CD4-positive, alpha-beta memory T cell (primary cell): ENCODE measurements around the gene BCCIP. TPM values are rescaled to one million over a fixed set of nuclear protein-coding genes. Genes with fewer than 3 reads are reported as not detected.

Source experiments
- CTCF ChIA-PET: fragments of 350-600 bp; sonication (Branson Sonifier 250); formaldehyde crosslinking; loops from one replicate; lab custom pipeline; 2021; ENCODE audit warnings: inconsistent platforms; ENCODE audit not compliant: partially characterized antibody; lab: Charles Lee
- POLR2A ChIA-PET: fragments of 350-600 bp; sonication (Branson Sonifier 250); formaldehyde crosslinking; loops from one replicate; lab custom pipeline; 2021; ENCODE audit not compliant: partially characterized antibody; lab: Charles Lee
- DNase-seq, 5 donors: peaks; one replicate each; pipeline versions ENCODE4 v3.0.0 to v3.0.0-alpha.2; 2020 to 2022; ENCODE audit warnings: mixed read lengths in 1 of 5
- H3K27ac ChIP-seq: one replicate; pipeline ENCODE4 v1.7.0; 2013; ENCODE audit warnings: low read depth, low read length
- H3K27me3 ChIP-seq: 2 replicates; pipeline ENCODE4 v1.7.0; 2013; ENCODE audit warnings: mild to moderate bottlenecking, low read length, moderate library complexity; ENCODE audit not compliant: insufficient read depth
- H3K36me3 ChIP-seq: 2 replicates; pipeline ENCODE4 v1.7.0; 2013; ENCODE audit warnings: mild to moderate bottlenecking, low read length, moderate library complexity; ENCODE audit not compliant: insufficient read depth
- H3K4me1 ChIP-seq: 2 replicates; pipeline ENCODE4 v1.7.0; 2013; ENCODE audit warnings: mild to moderate bottlenecking, low read length, moderate library complexity; ENCODE audit not compliant: insufficient read depth
- H3K4me3 ChIP-seq, 2 donors: one replicate each; pipeline ENCODE4 v1.7.0; 2013; ENCODE audit warnings: low read length in 2 of 2, mild to moderate bottlenecking in 1 of 2
- H3K9me3 ChIP-seq, 2 donors: one replicate each; pipeline ENCODE4 v1.7.0; 2013; ENCODE audit warnings: low read length in 2 of 2, control low read depth in 1 of 2; ENCODE audit not compliant: control insufficient read depth in 1 of 2
- H3K27ac Mint-ChIP-seq, 7 donors: one replicate each; pipeline ENCODE4 v1.8.0; 2020 to 2021; ENCODE audit warnings: mixed read lengths in 7 of 7, mild to moderate bottlenecking in 6 of 7, inconsistent platforms in 3 of 7, moderate library complexity in 3 of 7
- H3K27me3 Mint-ChIP-seq, 2 donors: one replicate each; pipeline ENCODE4 v1.8.0; 2020 to 2021; ENCODE audit warnings: mixed read lengths in 2 of 2
- H3K36me3 Mint-ChIP-seq, 2 donors: one replicate each; pipeline ENCODE4 v1.8.0; 2020 to 2021; ENCODE audit warnings: mixed read lengths in 2 of 2, inconsistent platforms in 1 of 2, mild to moderate bottlenecking in 1 of 2
- H3K4me1 Mint-ChIP-seq, 4 donors: one replicate each; pipeline ENCODE4 v1.8.0; 2020 to 2021; ENCODE audit warnings: mixed read lengths in 4 of 4, mild to moderate bottlenecking in 1 of 4
- H3K4me3 Mint-ChIP-seq, 8 donors: one replicate each; pipeline ENCODE4 v1.8.0; 2020 to 2021; ENCODE audit warnings: mixed read lengths in 8 of 8, mild to moderate bottlenecking in 7 of 8, moderate library complexity in 6 of 8, inconsistent platforms in 3 of 8
- H3K9me3 Mint-ChIP-seq, 8 donors: one replicate each; pipeline ENCODE4 v1.8.0; 2020 to 2021; ENCODE audit warnings: mixed read lengths in 8 of 8, mild to moderate bottlenecking in 5 of 8, inconsistent platforms in 3 of 8, moderate library complexity in 1 of 8
- intact Hi-C: fragments of 100-400 bp; cut with micrococcal nuclease; formaldehyde crosslinking; loops from one replicate; pipeline ENCODE4 v1.15.1; 2023
- polyA plus RNA-seq, 2 donors: library from polyadenylated mRNA; unstranded; fragments of 300-500 nt; fragmentation: Illumina TruSeq; gene quantifications; one replicate each; pipeline ENCODE4 v1.2.3, GENCODE V29; 2021
- total RNA-seq, 2 experiments: library from RNA; stranded (reverse); gene quantifications; one replicate each; pipeline ENCODE4 v1.2.3, GENCODE V29; 2021

BCCIP gene
- total and polyA plus RNA-seq, 4 experiments from 2014 or later: 35.4 to 108 (median 60.6) TPM

DNA sequence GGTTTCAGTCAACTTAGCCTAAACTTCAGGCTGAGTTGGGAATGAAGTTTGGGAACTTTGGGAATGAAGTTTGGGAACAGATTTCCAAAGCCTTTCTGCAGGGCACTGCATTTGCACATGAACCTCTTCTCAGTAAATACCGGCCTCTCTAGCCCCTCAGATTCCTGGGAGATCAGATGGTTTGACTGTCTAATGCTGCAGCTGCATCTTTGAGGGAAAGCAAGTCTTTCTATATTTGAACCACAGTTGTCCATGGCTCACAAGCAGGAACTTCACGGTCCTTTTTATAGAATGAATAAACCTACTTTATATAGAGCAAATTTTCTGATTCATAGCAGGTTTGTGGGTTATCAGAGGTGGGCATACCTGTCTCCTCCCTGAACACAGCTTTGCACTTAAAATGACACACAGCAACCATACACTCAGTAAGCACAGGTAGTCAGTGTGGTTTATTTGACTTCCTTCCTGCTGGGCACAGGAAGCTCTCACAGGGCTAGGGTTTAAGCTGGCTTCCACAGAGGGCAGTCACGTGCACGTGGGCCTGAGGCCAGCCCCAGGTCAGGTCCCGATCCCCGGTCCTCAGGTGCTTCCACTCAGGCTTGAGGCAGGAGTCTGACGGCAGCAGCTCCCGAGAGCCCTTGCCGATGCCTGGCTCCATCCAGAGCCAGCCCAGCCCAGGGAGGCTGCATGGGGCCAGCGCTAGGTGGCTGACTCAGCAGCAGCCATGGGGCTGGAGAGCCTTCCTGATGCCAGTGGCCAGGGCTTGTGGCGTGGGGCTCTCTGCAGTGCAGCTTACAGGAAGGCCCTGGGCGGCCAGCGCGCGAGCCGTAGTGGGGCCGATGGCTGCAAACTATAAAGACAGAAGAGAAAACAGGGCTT, 35.0 kb upstream of the BCCIP start:
- peaks cover 27 to 35% of the 10 kb centered on the region in 2 donors for H3K36me3 Mint-ChIP-seq
- H3K9me3 Mint-ChIP-seq: no peaks in the 10 kb centered on the region
- peak in 1 of 5 donors; percentile 2 for DNase-seq

DNA sequence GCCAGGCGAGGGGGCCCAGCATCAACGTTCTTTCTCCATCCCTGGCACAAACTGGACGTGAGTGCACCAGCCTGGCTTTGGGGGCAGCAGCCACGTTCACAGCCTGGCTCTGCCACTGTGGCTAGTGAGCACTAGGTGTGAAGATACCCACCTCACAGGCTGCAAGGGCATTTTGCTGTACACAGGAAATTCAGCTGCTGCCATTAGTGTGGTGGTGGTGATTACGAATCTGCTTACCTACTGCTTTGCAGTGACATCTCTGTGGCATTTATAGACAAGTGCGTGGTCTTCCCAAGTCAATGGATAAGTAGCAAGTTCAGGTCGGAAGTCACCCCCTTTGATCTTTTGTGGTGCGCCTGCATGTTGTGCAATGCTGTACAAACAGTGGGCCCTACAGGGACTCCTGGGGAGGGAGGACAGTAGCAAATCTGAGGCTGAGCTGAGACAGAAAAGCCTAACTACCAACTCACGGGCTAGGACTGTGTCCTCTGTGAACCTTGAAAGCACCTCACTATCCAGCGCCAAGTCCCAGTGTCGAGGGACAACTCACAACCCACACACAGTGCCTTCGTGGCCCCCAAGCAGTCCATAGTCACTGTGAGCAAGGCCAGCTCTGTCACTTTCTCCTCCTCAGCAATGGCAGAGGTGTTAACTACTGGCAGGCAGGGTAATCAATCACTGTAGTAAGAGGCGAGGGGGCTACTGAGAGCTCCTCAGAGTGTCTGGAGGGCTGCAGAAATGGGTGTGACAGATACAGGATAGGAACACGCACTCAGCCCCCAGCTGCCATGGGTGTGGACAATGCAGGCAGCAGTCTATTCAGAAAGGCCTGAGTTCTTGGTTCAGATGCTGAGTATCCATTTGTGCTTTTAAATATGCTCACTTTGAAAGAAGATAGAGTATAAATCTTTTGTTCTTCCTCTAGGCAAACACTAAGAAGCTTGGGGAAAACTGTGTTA, 30.7 kb upstream of the BCCIP start:
- Mint-ChIP-seq H3K27ac (peak overlapping the region in 5 of 7 donors; percentile 12 to 77 (median 18)), H3K36me3 (peaks cover 34 to 61% of the 10 kb centered on the region in 2 donors), H3K27me3 (no peaks in the 10 kb centered on the region), H3K9me3 (no peaks in the 10 kb centered on the region), H3K4me1 (peaks cover 11 to 26% (median 19%) of the 10 kb centered on the region in 4 donors), H3K4me3 (peak overlapping the region in 1 of 8 donors; percentile 42)
- Histone ChIP-seq H3K36me3 (peaks cover 24% of the 10 kb centered on the region), H3K27me3 (no peaks in the 10 kb centered on the region), H3K4me3 (no peak overlapping the region), H3K9me3 (no peaks in the 10 kb centered on the region), H3K27ac (no peak overlapping the region), H3K4me1 (peaks cover 16% of the 10 kb centered on the region)
- intact Hi-C loops: no loop called here
- CTCF ChIA-PET: no interaction called here
- POLR2A ChIA-PET: no interaction called here
- DNase-seq: no peak

More for the DNA sequence above, 35.0 kb upstream of the BCCIP start:
- Histone ChIP-seq H3K4me1 (peaks cover 17% of the 10 kb centered on the region), H3K27ac (no peak overlapping the region), H3K9me3 (no peaks in the 10 kb centered on the region), H3K4me3 (no peak overlapping the region), H3K27me3 (no peaks in the 10 kb centered on the region), H3K36me3 (peaks cover 10% of the 10 kb centered on the region)
- POLR2A ChIA-PET: interaction anchor here (1.1 kb wide), 1 partner anchor 35 kb away, joined by 3 read pairs; the partner anchor contains the start of genes BCCIP and UROS
- Mint-ChIP-seq H3K4me1 (peaks cover 14 to 36% (median 24%) of the 10 kb centered on the region in 4 donors), H3K27me3 (no peaks in the 10 kb centered on the region), H3K27ac (peak overlapping the region; percentile 70 to 86 (median 77)), H3K4me3 (peak overlapping the region in 3 of 8 donors; percentile 8 to 53 (median 24))
- CTCF ChIA-PET: no interaction called here
- intact Hi-C loops: no loop called here

DNA sequence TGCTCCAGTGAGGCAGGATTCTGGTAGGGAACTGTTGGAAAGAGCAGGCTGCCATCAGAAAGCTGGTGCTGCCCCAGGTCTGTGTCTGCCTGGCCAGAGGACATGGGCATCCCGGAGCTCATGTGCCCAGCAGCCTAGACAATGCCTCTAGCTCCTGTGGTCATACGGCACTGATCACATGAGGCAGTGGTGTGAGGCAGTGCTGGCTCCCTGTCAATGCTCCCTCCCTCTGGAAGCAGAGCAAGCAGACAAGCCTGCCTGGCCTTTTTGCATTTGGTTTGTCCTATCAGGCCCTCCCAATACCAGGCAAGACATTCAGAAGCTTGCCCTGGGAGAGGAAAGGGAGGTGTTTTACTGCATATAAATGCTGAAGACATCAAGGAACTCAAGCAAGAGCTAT, 28.2 kb upstream of the BCCIP start:
- Histone ChIP-seq H3K4me1 (no peaks in the 10 kb centered on the region), H3K27me3 (no peaks in the 10 kb centered on the region), H3K9me3 (no peaks in the 10 kb centered on the region), H3K27ac (no peak overlapping the region), H3K4me3 (no peak overlapping the region), H3K36me3 (peaks cover 35% of the 10 kb centered on the region)
- no peak for DNase-seq
- H3K4me3 Mint-ChIP-seq: no peak overlapping the region
- H3K9me3 Mint-ChIP-seq: no peaks in the 10 kb centered on the region
- POLR2A ChIA-PET: no interaction called here
- intact Hi-C loops: no loop called here
- no peaks in the 10 kb centered on the region for H3K27me3 Mint-ChIP-seq
- peaks cover under 1 to 2% (median under 1%) of the 10 kb centered on the region in 4 donors for H3K4me1 Mint-ChIP-seq
- peak overlapping the region in 1 of 7 donors; percentile 32 for H3K27ac Mint-ChIP-seq
- CTCF ChIA-PET: no interaction called here
- peaks cover 34 to 63% of the 10 kb centered on the region in 2 donors for H3K36me3 Mint-ChIP-seq

DNA sequence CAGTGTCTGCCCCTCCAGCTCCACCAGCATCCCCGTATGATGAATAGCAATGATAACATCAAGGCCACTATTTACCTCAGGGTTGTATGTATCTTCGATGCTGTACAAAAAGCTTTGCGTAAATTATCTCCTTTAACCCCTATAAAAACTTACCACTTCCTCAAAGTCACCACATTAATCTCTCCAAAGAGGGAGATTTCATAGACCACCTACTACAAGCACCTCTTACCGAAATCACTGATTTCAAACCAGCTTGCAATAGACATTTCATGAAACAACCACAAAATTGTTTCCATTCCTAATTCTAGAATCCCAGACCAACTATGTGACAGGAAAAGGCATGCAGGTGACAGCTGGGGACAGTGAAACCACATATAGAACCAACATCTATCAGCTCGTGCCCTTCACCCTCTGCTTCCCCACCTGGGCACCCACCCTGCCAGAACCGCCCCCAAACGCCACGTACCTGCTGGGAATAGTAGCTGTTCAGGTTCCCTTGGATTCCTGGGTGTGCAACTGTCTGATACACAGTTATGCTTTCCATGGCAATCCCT, 27.6 kb upstream of the BCCIP start:
- peaks cover 38 to 62% of the 10 kb centered on the region in 2 donors for H3K36me3 Mint-ChIP-seq
- Histone ChIP-seq H3K4me3 (no peak overlapping the region), H3K36me3 (peaks cover 35% of the 10 kb centered on the region), H3K9me3 (no peaks in the 10 kb centered on the region), H3K27me3 (no peaks in the 10 kb centered on the region), H3K27ac (no peak overlapping the region), H3K4me1 (no peaks in the 10 kb centered on the region)
- no peak overlapping the region for H3K4me3 Mint-ChIP-seq
- intact Hi-C loops: no loop called here
- H3K27ac Mint-ChIP-seq: peak overlapping the region in 4 of 7 donors; percentile 1 to 84 (median 46)
- H3K4me1 Mint-ChIP-seq: no peaks in the 10 kb centered on the region
- no peaks in the 10 kb centered on the region for H3K27me3 Mint-ChIP-seq
- H3K9me3 Mint-ChIP-seq: no peaks in the 10 kb centered on the region
- ChIA-PET POLR2A (no interaction called here), CTCF (no interaction called here)
- no peak for DNase-seq

DNA sequence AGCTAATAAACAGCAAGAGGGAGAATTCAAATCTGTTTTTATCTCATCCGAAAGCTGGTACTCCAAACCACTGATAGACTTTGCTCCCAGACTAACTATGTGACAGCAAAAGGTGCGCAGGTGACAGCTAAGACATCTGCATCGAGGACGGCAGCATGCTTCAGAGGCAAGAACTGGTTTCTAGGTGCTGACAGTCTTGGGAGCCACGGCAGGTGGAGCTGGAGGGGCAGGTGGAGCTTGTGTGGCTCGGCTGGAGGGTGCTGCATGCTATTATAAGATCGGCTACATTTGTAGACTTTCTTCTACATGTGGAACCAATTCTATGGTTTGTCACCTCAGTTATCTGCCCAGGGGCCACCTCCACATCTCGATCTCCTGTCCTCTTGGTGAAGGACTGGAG, 25.9 kb upstream of the BCCIP start:
- Mint-ChIP-seq H3K9me3 (no peaks in the 10 kb centered on the region), H3K36me3 (peaks cover 31 to 60% of the 10 kb centered on the region in 2 donors), H3K4me3 (no peak overlapping the region), H3K4me1 (no peaks in the 10 kb centered on the region), H3K27me3 (no peaks in the 10 kb centered on the region), H3K27ac (peak overlapping the region in 2 of 7 donors; percentile 11 to 30)
- ChIA-PET POLR2A (no interaction called here), CTCF (no interaction called here)
- H3K4me1 ChIP-seq: no peaks in the 10 kb centered on the region
- peaks cover 32% of the 10 kb centered on the region for H3K36me3 ChIP-seq
- H3K4me3 ChIP-seq: no peak overlapping the region
- no peaks in the 10 kb centered on the region for H3K27me3 ChIP-seq
- no peak overlapping the region for H3K27ac ChIP-seq
- H3K9me3 ChIP-seq: no peaks in the 10 kb centered on the region
- intact Hi-C loops: no loop called here
- no peak for DNase-seq

DNA sequence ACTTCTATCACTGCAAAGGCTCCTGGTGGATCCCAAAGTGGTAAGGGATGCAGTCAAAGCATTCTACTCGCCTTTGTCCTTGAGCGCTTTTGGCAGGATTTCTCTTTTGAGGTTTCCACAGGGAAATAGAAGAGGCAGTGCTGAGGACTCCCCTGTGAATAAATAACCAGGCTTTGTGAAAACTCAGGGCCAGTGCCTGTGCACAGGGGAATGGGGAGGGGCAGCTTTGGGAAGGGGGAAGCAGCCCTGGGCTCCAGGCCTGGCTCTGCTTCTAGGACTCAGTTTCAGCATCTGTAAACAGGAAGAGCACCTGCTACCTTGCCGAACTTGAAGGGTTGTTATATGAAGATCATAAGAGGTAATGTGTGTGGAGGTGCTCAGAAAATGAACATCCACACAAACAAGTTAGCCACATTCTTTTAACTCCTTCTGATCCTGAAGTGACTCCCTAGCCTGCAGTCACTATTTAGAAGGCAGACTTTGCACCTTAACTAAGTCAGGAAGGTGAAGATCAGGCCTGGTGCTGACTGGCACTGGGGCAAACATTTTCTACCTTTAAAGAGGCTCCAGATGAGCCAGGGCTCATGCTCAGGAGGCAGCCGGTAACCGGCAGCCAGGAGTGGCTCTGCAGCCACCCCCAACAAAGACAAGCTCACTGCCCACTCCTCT, 25.2 kb upstream of the BCCIP start:
- peaks cover 29% of the 10 kb centered on the region for H3K36me3 ChIP-seq
- peaks cover 31 to 58% of the 10 kb centered on the region in 2 donors for H3K36me3 Mint-ChIP-seq
- H3K27ac Mint-ChIP-seq: peak overlapping the region in 2 of 7 donors; percentile 30 to 63

More for the DNA sequence above, 25.2 kb upstream of the BCCIP start:
- H3K4me1 ChIP-seq: no peaks in the 10 kb centered on the region
- POLR2A ChIA-PET: no interaction called here
- Mint-ChIP-seq H3K4me1 (no peaks in the 10 kb centered on the region), H3K27me3 (no peaks in the 10 kb centered on the region), H3K4me3 (no peak overlapping the region), H3K9me3 (no peaks in the 10 kb centered on the region)
- H3K9me3 ChIP-seq: no peaks in the 10 kb centered on the region
- H3K27me3 ChIP-seq: no peaks in the 10 kb centered on the region
- intact Hi-C loops: no loop called here
- CTCF ChIA-PET: no interaction called here
- no peak overlapping the region for H3K27ac ChIP-seq
- no peak overlapping the region for H3K4me3 ChIP-seq
- DNase-seq: no peak
